Measurements from ENCODE around the gene SPANXA2.
"Not testable (repeated sequence)": the region's sequence is repeated elsewhere in the genome, so short reads cannot be mapped to it uniquely, and the experiment has no call there.

The SPANXA2 gene, protein sequence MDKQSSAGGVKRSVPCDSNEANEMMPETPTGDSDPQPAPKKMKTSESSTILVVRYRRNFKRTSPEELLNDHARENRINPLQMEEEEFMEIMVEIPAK

DNA sequence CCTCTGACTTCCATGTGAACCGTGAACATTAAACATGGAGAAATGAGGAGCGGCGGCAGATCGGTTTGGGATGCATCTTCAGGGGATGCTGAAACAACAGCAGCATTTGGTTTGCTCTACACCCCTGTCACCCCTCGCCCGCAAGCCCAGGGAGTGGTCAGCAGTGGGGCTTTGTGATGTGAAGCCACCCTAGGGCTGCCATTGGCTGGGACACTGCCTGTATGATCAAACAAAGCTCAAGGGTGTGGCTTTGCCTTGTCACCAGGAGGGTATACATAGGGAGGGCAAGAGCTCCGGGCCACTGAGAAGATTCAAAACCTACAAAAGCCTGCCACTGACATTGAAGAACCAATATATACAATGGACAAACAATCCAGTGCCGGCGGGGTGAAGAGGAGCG lies at the start of gene SPANXA2:
TSS of gene SPANXA2 (plus strand) at position 301 of the 400 bp plus-strand sequence. CDS start at position 361, 60 bp downstream.
- DNase-seq, result not testable (repeated sequence)

- not testable (repeated sequence) for DNase-seq
These were observed 47.0 kb upstream of the SPANXA2 start for GRCh38 chrX:141542551-141542950.

DNA sequence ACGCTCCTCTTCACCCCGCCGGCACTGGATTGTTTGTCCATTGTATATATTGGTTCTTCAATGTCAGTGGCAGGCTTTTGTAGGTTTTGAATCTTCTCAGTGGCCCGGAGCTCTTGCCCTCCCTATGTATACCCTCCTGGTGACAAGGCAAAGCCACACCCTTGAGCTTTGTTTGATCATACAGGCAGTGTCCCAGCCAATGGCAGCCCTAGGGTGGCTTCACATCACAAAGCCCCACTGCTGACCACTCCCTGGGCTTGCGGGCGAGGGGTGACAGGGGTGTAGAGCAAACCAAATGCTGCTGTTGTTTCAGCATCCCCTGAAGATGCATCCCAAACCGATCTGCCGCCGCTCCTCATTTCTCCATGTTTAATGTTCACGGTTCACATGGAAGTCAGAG lies 4.9 kb upstream of the SPANXA2 start, which contains the start of gene SPANXA1:
TSS of gene SPANXA1 (minus strand) at position 101 of the 400 bp plus-strand sequence. CDS start at position 41, 60 bp downstream.
- not testable (repeated sequence) for DNase-seq

DNA sequence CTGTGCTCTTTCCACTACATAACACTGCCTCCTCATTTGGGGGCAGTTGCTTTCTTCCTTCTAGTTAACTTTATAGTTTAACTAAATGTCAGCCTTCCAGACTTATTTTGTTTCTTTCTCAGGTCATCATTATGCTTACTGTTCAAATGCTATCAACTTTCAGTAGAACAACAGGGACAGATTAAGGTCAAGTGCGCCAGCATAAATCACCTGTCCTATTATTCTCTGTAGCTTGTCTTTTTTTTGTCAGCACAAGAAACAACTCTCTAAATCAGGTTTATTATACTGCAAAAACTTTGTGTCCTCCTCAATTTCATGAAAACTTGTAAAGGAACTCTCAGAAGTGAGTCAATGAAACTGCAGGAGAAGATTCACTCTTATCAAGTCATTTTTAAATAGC lies 19.6 kb downstream of the SPANXA2 start:
- DNase-seq, result no peak

DNA sequence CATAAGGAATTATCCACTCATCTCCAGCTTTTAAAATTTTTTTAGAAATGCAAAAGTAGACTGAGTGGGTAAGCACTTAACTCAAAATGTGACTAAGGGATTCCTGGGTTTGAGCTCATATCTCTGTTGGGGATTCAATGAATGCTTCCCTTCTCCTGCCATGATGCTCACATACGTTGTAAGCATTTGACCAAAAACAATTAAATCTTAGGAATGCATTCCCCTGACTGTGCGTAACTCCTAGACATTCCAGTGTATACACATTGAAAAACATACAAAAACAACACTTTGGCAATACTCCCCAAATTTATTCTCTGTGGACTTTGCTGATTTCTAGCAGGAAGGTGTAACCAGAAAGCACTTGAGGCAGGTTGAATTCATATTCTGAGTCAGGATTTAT lies 29.8 kb downstream of the SPANXA2 start:
- DNase-seq, result no peak

GRCh38 chrX:141632124-141632523 lies 42.6 kb downstream of the SPANXA2 start:
- no peak for DNase-seq

DNA sequence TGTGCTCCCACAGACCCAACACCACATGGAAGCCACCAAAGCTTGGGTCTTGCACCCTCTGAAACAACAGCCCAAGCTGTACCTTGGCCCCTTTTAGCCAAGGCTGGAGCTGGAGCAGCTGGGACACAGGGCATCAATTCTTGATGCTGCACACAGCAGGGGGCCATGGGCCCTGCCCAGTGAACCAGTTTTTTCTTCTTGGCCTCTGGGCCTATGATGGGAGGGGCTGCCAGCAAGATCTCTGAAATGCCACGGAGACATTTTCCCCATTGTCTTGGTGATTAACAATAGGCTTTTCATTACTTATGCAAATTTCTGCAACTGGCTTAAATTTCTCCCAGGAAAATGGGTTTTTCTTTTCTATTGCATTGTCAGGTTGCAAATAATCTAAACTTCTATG lies 49.0 kb downstream of the SPANXA2 start:
- DNase-seq, result no peak
